GM18867 (cell line): ENCODE measurements around the gene DENND5A.
"Not testable (repeated sequence)": the region's sequence is repeated elsewhere in the genome, so short reads cannot be mapped to it uniquely, and the experiment has no call there.

ENCODE experiments used
- ATAC-seq: cut with Tn5 transposase; IDR thresholded peaks from one replicate; pipeline ENCODE4 v1.9.1; 2021; ENCODE audit warnings: mild to moderate bottlenecking, moderate library complexity; ENCODE audit not compliant: unreplicated experiment

Gene DENND5A

GRCh38 chr11:9103542-9104276, 161.4 kb downstream of the DENND5A start:
- no peak for ATAC-seq

GRCh38 chr11:9099617-9100016, 165.5 kb downstream of the DENND5A start:
- no peak for ATAC-seq

- ATAC-seq, result not testable (repeated sequence)
These were observed 166.7 kb downstream of the DENND5A start for GRCh38 chr11:9098455-9098854.

- not testable (repeated sequence) for ATAC-seq
These were observed 167.8 kb downstream of the DENND5A start for GRCh38 chr11:9097186-9097943.

GRCh38 chr11:9096427-9096826, 168.7 kb downstream of the DENND5A start:
- no peak for ATAC-seq

- ATAC-seq, result no peak
These were observed 169.7 kb downstream of the DENND5A start for GRCh38 chr11:9095421-9095820.

- ATAC-seq, result no peak
These were observed 170.7 kb downstream of the DENND5A start for GRCh38 chr11:9094420-9094819.

GRCh38 chr11:9092853-9093778, 172.0 kb downstream of the DENND5A start:
- no peak for ATAC-seq

- no peak for ATAC-seq
These were observed 173.1 kb downstream of the DENND5A start for GRCh38 chr11:9092072-9092471.

- ATAC-seq, result no peak
These were observed 173.9 kb downstream of the DENND5A start, which contains the start of gene SCUBE2 for GRCh38 chr11:9091044-9091922. TSS of gene SCUBE2 (minus strand) at chr11:9091599. CDS start at chr11:9091528, 71 bp downstream.

GRCh38 chr11:9090488-9091043, 174.6 kb downstream of the DENND5A start:
- no peak for ATAC-seq

GRCh38 chr11:9089636-9090035, 175.5 kb downstream of the DENND5A start:
- ATAC-seq, result no peak

GRCh38 chr11:9089061-9089460, 176.1 kb downstream of the DENND5A start:
- ATAC-seq, result no peak
